KMS-11 (cell line): ENCODE data around the gene DMRT2.

Experiments used
- H2AFZ ChIP-seq: fragments of 200-600 bp; sonication (generic); 2 replicates; pipeline ENCODE4 v1.6.1; 2016; ENCODE audit warnings: antibody characterized with exemption, mixed run types, low read depth
- H3K27ac ChIP-seq: fragments of 200-600 bp; sonication (generic); 2 replicates; pipeline ENCODE4 v1.6.1; 2016; ENCODE audit warnings: mild to moderate bottlenecking, mixed run types
- H3K27me3 ChIP-seq: fragments of 200-600 bp; sonication (generic); 2 replicates; pipeline ENCODE4 v1.6.1; 2017; ENCODE audit warnings: mild to moderate bottlenecking, low read depth, mixed run types, moderate library complexity; ENCODE audit not compliant: insufficient read depth
- H3K36me3 ChIP-seq: fragments of 200-600 bp; sonication (generic); 2 replicates; pipeline ENCODE4 v1.6.1; 2017; ENCODE audit warnings: mild to moderate bottlenecking, mixed run types; ENCODE audit not compliant: insufficient read depth
- H3K4me1 ChIP-seq: fragments of 200-600 bp; sonication (generic); 2 replicates; pipeline ENCODE4 v1.6.1; 2016; ENCODE audit warnings: mild to moderate bottlenecking, low read depth, mixed run types; ENCODE audit not compliant: poor library complexity, severe bottlenecking
- H3K4me2 ChIP-seq: fragments of 200-600 bp; sonication (generic); 2 replicates; pipeline ENCODE4 v1.7.0; 2016; ENCODE audit warnings: mild to moderate bottlenecking, mixed run types
- H3K4me3 ChIP-seq: fragments of 200-600 bp; sonication (generic); IDR thresholded peaks from 2 replicates; pipeline ENCODE4 v1.6.1; 2017; ENCODE audit warnings: low read depth, low read length, mixed read lengths; ENCODE audit not compliant: insufficient read depth
- H3K79me2 ChIP-seq: fragments of 200-600 bp; sonication (generic); 2 replicates; pipeline ENCODE4 v1.6.1; 2016; ENCODE audit warnings: low read depth, mixed run types; ENCODE audit not compliant: insufficient read depth
- H3K9ac ChIP-seq: fragments of 200-600 bp; sonication (generic); 2 replicates; pipeline ENCODE4 v1.6.1; 2016; ENCODE audit warnings: mild to moderate bottlenecking, mixed run types
- H4K20me1 ChIP-seq: fragments of 200-600 bp; sonication (generic); 2 replicates; pipeline ENCODE4 v1.6.1; 2016; ENCODE audit warnings: mild to moderate bottlenecking, mixed run types; ENCODE audit not compliant: insufficient read depth
- TF ChIP-seq, protein P1 (sequence below): fragments of 200-600 bp; sonication (generic); conservative IDR thresholded peaks from 2 replicates; pipeline ENCODE4 v1.6.1; 2017; ENCODE audit warnings: low read depth, mild to moderate bottlenecking, antibody characterized with exemption, low read length, moderate library complexity, mixed read lengths

The DMRT2 gene

DNA sequence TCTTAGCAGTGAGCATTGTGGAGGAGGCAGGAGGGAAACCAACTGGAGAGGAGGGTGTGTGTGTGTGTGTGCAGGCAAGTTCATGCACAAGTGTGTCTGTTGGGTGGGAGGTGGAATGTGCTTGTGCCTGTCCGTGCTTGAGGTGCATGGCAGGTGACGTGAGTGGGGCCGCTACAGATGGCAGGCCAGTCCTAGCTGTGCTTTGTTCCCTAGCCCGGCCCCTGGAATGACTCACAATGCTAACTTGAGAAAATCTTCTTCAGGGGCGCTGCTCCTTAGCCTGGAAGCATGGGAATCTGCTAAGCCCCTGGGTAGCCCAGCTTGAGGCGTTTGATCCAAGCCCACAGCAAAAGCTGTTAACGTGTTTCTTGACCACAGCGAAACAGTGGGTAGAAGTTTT, 25.0 kb upstream of the DMRT2 start:
- no peak overlapping the region for H2AFZ ChIP-seq
- no peaks in the 10 kb centered on the region for H3K27me3 ChIP-seq
- TF ChIP-seq, protein P1, sequence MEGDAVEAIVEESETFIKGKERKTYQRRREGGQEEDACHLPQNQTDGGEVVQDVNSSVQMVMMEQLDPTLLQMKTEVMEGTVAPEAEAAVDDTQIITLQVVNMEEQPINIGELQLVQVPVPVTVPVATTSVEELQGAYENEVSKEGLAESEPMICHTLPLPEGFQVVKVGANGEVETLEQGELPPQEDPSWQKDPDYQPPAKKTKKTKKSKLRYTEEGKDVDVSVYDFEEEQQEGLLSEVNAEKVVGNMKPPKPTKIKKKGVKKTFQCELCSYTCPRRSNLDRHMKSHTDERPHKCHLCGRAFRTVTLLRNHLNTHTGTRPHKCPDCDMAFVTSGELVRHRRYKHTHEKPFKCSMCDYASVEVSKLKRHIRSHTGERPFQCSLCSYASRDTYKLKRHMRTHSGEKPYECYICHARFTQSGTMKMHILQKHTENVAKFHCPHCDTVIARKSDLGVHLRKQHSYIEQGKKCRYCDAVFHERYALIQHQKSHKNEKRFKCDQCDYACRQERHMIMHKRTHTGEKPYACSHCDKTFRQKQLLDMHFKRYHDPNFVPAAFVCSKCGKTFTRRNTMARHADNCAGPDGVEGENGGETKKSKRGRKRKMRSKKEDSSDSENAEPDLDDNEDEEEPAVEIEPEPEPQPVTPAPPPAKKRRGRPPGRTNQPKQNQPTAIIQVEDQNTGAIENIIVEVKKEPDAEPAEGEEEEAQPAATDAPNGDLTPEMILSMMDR = no peak
- H4K20me1 ChIP-seq = no peaks in the 10 kb centered on the region
- no peak overlapping the region for H3K9ac ChIP-seq
- H3K4me3 ChIP-seq = no peak overlapping the region
- H3K4me2 ChIP-seq = no peak overlapping the region
- no peak overlapping the region for H3K27ac ChIP-seq
- no peaks in the 10 kb centered on the region for H3K79me2 ChIP-seq
- H3K36me3 ChIP-seq = no peaks in the 10 kb centered on the region
- no peaks in the 10 kb centered on the region for H3K4me1 ChIP-seq

DNA sequence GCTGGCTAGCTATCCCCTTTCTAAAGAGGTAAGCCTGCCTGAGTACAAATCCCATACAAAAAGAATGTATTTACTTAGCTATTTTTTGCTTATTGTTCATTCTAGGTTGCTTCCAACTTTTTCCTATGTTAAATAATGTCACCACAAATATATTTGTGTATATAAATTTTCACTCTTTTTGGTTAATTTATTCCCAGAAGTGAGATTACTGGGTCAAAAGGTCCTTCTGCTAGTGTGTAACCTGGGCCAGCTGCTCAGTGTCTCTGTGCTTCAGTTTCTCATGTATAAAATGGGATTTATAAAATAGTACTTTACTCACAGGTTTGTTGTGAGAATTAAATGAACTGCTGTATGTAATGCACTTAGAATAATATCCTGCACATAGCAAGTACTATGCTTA, 23.9 kb upstream of the DMRT2 start:
- Histone ChIP-seq H3K27me3 (no peaks in the 10 kb centered on the region), H2AFZ (no peak overlapping the region), H3K79me2 (no peaks in the 10 kb centered on the region), H3K9ac (no peak overlapping the region), H3K36me3 (no peaks in the 10 kb centered on the region), H3K4me2 (no peak overlapping the region), H4K20me1 (no peaks in the 10 kb centered on the region), H3K4me1 (no peaks in the 10 kb centered on the region), H3K4me3 (no peak overlapping the region), H3K27ac (no peak overlapping the region)
- TF ChIP-seq, protein P1 = no peak

DNA sequence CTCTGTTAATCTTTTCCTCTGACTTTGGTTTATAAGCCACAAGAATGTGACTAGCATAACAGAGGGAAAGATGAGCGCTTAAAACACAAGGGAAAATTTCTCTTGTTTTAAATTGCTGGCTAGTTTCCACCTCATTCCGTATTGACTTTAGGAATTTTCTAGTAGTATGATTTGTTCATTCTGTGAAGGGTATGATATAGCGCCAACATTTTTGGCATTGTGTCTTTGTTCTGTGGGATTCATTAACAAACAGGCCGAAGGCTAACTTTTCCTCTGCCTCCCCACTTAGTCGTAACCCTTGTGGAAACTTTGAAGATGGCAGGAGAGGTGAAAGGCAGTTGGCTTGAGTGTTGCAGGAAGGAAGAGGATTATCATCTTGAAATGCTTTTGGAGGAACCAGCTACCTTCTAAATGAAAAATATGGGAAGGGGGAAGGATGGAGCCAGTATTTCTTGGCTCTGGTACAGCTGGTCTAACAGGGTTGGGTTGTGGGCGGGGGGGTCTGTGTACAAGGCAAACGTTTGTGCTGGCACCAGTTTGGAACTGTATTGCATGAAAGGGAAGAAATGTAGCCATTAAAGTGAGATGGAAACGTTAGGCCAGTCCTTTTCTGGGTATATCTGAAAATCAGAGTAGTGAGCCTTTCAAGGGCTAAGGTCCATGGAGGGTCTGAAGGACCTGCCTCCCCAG, 21.5 kb upstream of the DMRT2 start:
- H3K4me3 ChIP-seq = no peak overlapping the region
- no peaks in the 10 kb centered on the region for H4K20me1 ChIP-seq
- H3K4me2 ChIP-seq = no peak overlapping the region
- H3K27ac ChIP-seq = no peak overlapping the region
- no peaks in the 10 kb centered on the region for H3K4me1 ChIP-seq
- TF ChIP-seq, protein P1 = no peak
- no peaks in the 10 kb centered on the region for H3K79me2 ChIP-seq
- H2AFZ ChIP-seq = no peak overlapping the region
- H3K9ac ChIP-seq = no peak overlapping the region
- H3K27me3 ChIP-seq = no peaks in the 10 kb centered on the region
- H3K36me3 ChIP-seq = no peaks in the 10 kb centered on the region

DNA sequence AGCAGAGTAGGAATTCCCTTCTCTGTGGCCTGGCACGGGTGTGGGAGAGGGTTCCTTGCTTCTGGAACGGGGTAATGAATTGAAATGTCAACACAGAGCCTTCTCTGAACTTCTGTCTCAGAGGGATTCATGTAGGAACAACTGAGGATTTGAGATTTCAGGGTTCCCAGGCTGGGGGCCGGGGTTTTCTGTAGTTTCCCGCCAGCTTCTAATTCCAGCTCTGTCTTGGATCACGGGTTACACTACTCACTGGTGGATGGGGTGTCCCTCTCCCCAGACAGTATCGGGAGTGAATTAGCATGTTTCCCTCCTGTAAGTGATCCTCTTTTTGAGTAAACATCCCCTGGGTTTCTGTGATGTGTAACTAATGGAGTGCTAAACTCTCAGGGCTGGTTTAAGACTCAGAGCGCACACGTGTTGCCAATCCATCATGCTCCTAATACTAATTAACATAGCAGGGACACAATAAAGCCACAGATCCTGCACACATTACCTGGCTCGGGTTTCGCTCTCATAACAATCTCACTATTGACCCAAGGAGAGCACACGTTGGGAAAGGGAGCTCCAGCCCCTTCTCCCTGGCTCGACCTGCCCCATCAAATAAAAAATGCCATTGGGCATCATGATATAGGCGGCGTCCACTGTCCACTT, 18.1 kb upstream of the DMRT2 start:
- Histone ChIP-seq H3K4me2 (no peak overlapping the region), H3K27me3 (no peaks in the 10 kb centered on the region), H3K36me3 (no peaks in the 10 kb centered on the region), H3K4me1 (no peaks in the 10 kb centered on the region), H2AFZ (no peak overlapping the region), H3K9ac (no peak overlapping the region), H3K4me3 (no peak overlapping the region), H3K27ac (no peak overlapping the region), H4K20me1 (no peaks in the 10 kb centered on the region), H3K79me2 (no peaks in the 10 kb centered on the region)
- TF ChIP-seq, protein P1 = no peak
